ENCODE data around the gene MPRIP.
A peak's percentile ranks its signal among the peaks of the same experiment; 100 is the strongest.

MPRIP gene

DNA sequence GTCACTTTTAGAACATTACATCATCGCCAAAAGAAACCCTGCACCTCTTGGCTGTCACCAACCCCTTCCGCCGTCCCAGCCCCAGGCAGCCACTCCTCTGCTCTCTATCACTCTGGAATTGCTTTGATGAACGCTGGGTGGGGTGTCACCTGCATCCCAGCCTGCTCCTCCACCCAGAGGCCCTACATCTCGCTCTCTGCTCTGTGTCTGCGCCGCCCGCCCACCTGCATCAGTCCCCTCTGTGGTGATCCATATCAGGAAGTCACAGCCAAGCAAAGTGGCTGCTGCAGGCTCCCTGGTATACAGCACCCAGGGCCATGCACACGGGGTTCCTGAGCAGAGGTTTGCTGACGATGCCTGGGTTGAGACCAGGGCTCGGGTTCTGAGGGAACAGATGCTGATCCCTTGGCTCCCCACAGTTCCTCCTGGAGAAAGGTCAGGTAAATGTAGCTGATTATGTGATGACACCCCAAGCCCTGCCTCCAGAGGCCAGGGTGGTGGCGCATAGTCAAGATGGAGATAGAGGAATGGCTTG is 30.8 kb downstream of the MPRIP start:
- ATAC-seq, result no peak
- no peak for TF ChIP-seq OSR1 (CRISPR knock-in tag; IDR thresholded peaks at IDR 0.05)
- no peak for TF ChIP-seq ZNF8 (CRISPR knock-in tag; IDR thresholded peaks at IDR 0.05)
- TF ChIP-seq ESRRG (CRISPR knock-in tag; IDR thresholded peaks at IDR 0.05), result no peak
- TF ChIP-seq ZFP30 (CRISPR knock-in tag; IDR thresholded peaks at IDR 0.05), result no peak
- no peak for TF ChIP-seq TOX (CRISPR knock-in tag; IDR thresholded peaks at IDR 0.05; ENCODE audit: borderline replicate concordance)
- no peak for TF ChIP-seq ZC3H10 (CRISPR knock-in tag; IDR thresholded peaks at IDR 0.05)
- no peak for TF ChIP-seq ZNF70 (CRISPR knock-in tag; IDR thresholded peaks at IDR 0.05)
- TF ChIP-seq SNAI2 (CRISPR knock-in tag; IDR thresholded peaks at IDR 0.05), result no peak
- TF ChIP-seq, protein P1, sequence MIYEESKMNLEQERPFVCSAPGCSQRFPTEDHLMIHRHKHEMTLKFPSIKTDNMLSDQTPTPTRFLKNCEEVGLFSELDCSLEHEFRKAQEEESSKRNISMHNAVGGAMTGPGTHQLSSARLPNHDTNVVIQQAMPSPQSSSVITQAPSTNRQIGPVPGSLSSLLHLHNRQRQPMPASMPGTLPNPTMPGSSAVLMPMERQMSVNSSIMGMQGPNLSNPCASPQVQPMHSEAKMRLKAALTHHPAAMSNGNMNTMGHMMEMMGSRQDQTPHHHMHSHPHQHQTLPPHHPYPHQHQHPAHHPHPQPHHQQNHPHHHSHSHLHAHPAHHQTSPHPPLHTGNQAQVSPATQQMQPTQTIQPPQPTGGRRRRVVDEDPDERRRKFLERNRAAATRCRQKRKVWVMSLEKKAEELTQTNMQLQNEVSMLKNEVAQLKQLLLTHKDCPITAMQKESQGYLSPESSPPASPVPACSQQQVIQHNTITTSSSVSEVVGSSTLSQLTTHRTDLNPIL (CRISPR knock-in tag; IDR thresholded peaks at IDR 0.05; ENCODE audit: low read depth), result no peak

DNA sequence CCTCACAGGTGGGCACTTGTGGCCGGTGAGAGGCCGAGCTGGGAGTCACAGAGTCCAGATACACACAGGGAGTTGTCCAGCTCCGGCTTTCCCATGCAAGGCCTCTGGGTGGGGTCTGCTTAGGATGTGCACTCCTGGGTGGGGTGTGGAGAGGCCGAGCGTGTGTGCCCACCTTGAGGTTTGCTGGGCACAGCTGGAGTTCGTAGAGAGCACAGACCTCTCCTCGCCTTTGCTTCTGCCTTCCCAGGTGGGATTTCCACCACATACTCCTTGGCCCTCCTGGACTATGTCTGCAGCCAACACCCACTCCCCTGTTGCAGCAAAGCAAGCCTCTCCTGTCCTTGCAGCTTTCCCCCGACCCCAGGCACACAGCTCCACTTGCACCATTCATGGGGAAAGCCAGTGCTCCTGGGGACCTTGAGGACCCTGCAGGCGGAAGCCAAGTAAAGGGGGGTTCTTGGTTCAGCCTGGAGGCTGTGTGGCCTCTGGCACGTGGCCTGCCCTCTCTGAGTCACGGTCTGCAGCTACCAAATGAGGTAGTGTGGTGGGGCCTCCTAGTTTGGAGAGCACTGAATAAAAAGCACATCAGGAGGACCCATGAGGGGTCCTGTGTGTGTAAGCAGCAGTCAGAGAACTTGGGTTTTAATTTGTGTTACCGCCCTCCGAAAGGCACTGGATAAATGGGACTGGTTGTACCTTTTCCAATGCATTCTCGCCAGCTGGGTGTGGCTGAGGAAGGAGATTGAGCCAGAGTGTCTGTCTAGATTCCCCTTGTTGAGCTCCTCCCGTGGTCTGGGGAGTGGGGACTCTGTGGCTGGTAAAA is 31.5 kb downstream of the MPRIP start:
- no peak for ATAC-seq
- TF ChIP-seq ZFP30 (CRISPR knock-in tag; IDR thresholded peaks at IDR 0.05), result no peak
- no peak for TF ChIP-seq TCF4 (CRISPR knock-in tag; IDR thresholded peaks at IDR 0.05; ENCODE audit: borderline replicate concordance)
- no peak for TF ChIP-seq RARB (CRISPR knock-in tag; IDR thresholded peaks at IDR 0.05)
- no peak for TF ChIP-seq CSDC2 (CRISPR knock-in tag; IDR thresholded peaks at IDR 0.05)
- TF ChIP-seq CSRNP3 (CRISPR knock-in tag; IDR thresholded peaks at IDR 0.05), result no peak
- TF ChIP-seq ARNTL (CRISPR knock-in tag; IDR thresholded peaks at IDR 0.05; ENCODE audit: borderline replicate concordance, low read depth), result no peak
- TF ChIP-seq TOX (CRISPR knock-in tag; IDR thresholded peaks at IDR 0.05; ENCODE audit: borderline replicate concordance), result no peak
- no peak for TF ChIP-seq BACH2 (CRISPR knock-in tag; IDR thresholded peaks at IDR 0.05; ENCODE audit: borderline replicate concordance)
- TF ChIP-seq ZNF8 (CRISPR knock-in tag; IDR thresholded peaks at IDR 0.05), result no peak
- no peak for TF ChIP-seq TSHZ2 (CRISPR knock-in tag; IDR thresholded peaks at IDR 0.05)
- TF ChIP-seq ZNF565 (CRISPR knock-in tag; conservative IDR thresholded peaks at IDR 0.05; ENCODE audit: low read depth), result no peak
- TF ChIP-seq, protein P1 (CRISPR knock-in tag; IDR thresholded peaks at IDR 0.05; ENCODE audit: low read depth), result no peak
- no peak for TF ChIP-seq PPARA (CRISPR knock-in tag; IDR thresholded peaks at IDR 0.05; ENCODE audit: borderline replicate concordance)

GRCh38 chr17:17075125-17075781 is 33.0 kb downstream of the MPRIP start:
- peak; percentile 50 for ATAC-seq
- TF ChIP-seq ZNF70 (CRISPR knock-in tag; IDR thresholded peaks at IDR 0.05), result no peak
- no peak for TF ChIP-seq ZFP3 (CRISPR knock-in tag; IDR thresholded peaks at IDR 0.05)
- TF ChIP-seq CSDC2 (CRISPR knock-in tag; IDR thresholded peaks at IDR 0.05), result no peak
- no peak for TF ChIP-seq ZNF565 (CRISPR knock-in tag; conservative IDR thresholded peaks at IDR 0.05; ENCODE audit: low read depth)
- TF ChIP-seq BACH2 (CRISPR knock-in tag; IDR thresholded peaks at IDR 0.05; ENCODE audit: borderline replicate concordance), result no peak
- no peak for TF ChIP-seq ISL1 (CRISPR knock-in tag; IDR thresholded peaks at IDR 0.05)
- TF ChIP-seq TOX (CRISPR knock-in tag; IDR thresholded peaks at IDR 0.05; ENCODE audit: borderline replicate concordance), result no peak
- TF ChIP-seq, protein P1 (CRISPR knock-in tag; IDR thresholded peaks at IDR 0.05; ENCODE audit: low read depth), result no peak
- TF ChIP-seq ZNF8 (CRISPR knock-in tag; IDR thresholded peaks at IDR 0.05), result no peak
- TF ChIP-seq GLIS3 (CRISPR knock-in tag; IDR thresholded peaks at IDR 0.05), result no peak
- TF ChIP-seq POU6F1 (CRISPR knock-in tag; IDR thresholded peaks at IDR 0.05; ENCODE audit: borderline replicate concordance, low read depth), result no peak
- no peak for TF ChIP-seq PPARA (CRISPR knock-in tag; IDR thresholded peaks at IDR 0.05; ENCODE audit: borderline replicate concordance)
- TF ChIP-seq ESRRG (CRISPR knock-in tag; IDR thresholded peaks at IDR 0.05), result no peak
- TF ChIP-seq TCF4 (CRISPR knock-in tag; IDR thresholded peaks at IDR 0.05; ENCODE audit: borderline replicate concordance), result no peak; the same call in 1 of the 2 replicates
- TF ChIP-seq PATZ1 (CRISPR knock-in tag; IDR thresholded peaks at IDR 0.05; ENCODE audit: borderline replicate concordance), result no peak
- TF ChIP-seq ZC3H10 (CRISPR knock-in tag; IDR thresholded peaks at IDR 0.05), result no peak

Measured in SK-N-SH treated with all-trans-retinoic acid at 6 μM for 48 hours (cell line).